ENCODE data around the gene LRRC36.

- TF ChIP-seq CTCF (conservative IDR thresholded peaks at IDR 0.05; ENCODE audit: low read length) (no peak), EZH2phosphoT487 (IDR thresholded peaks at IDR 0.05; ENCODE audit: borderline replicate concordance) (no peak)
Measured at GRCh38 chr16:67298277-67298676, 28.3 kb upstream of the LRRC36 start.

All from Loucy (cell line).